Right ventricle myocardium superior (tissue), 1 donor: ENCODE measurements around the gene TFB2M. TPM values are rescaled to one million over a fixed set of nuclear protein-coding genes. Genes with fewer than 3 reads are reported as not detected.
A peak's percentile ranks its signal among the peaks of the same experiment; 100 is the strongest.
"Not testable (repeated sequence)": the region's sequence is repeated elsewhere in the genome, so short reads cannot be mapped to it uniquely, and the experiment has no call there.

Source experiments
- ATAC-seq: fragments of 200-7000 bp; cut with Tn5 transposase; one replicate; pipeline ENCODE4 v1.9.1; 2020; ENCODE audit warnings: mild to moderate bottlenecking; ENCODE audit not compliant: poor library complexity
- DNase-seq: peaks from one replicate; pipeline ENCODE4 v3.0.0-alpha.2; 2020
- intact Hi-C: fragments of 100-400 bp; cut with DNase I; formaldehyde crosslinking; loops from one replicate; pipeline ENCODE4 v1.11.2; 2022
- long read RNA-seq: library from polyadenylated mRNA; unstranded; transcript quantifications from one replicate; pipeline ENCODE4 v2.0.0, GENCODE V29; 2021
- total RNA-seq: library from RNA; stranded (reverse); fragmentation: NEBNext Ultra II Directional; extraction: Animal tissue kit (Norgen Biotek cat#: 25700); gene quantifications from one replicate; pipeline ENCODE4 v1.2.1, GENCODE V29; 2021
- donor health status: DM: no; HTN: yes; CAD: no; lungs with severe emphysema.

TFB2M gene, protein sequence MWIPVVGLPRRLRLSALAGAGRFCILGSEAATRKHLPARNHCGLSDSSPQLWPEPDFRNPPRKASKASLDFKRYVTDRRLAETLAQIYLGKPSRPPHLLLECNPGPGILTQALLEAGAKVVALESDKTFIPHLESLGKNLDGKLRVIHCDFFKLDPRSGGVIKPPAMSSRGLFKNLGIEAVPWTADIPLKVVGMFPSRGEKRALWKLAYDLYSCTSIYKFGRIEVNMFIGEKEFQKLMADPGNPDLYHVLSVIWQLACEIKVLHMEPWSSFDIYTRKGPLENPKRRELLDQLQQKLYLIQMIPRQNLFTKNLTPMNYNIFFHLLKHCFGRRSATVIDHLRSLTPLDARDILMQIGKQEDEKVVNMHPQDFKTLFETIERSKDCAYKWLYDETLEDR
- 18.6 TPM for total RNA-seq
- long read RNA-seq, transcript TFB2M-201 (8 exons, 1,848 nt) = major isoform, 34 of 41 reads
- long read RNA-seq, partial matches to known transcripts = 0 of 41 reads
- long read RNA-seq, other reads (novel, unspliced or antisense) = 7 of 41 reads

DNA sequence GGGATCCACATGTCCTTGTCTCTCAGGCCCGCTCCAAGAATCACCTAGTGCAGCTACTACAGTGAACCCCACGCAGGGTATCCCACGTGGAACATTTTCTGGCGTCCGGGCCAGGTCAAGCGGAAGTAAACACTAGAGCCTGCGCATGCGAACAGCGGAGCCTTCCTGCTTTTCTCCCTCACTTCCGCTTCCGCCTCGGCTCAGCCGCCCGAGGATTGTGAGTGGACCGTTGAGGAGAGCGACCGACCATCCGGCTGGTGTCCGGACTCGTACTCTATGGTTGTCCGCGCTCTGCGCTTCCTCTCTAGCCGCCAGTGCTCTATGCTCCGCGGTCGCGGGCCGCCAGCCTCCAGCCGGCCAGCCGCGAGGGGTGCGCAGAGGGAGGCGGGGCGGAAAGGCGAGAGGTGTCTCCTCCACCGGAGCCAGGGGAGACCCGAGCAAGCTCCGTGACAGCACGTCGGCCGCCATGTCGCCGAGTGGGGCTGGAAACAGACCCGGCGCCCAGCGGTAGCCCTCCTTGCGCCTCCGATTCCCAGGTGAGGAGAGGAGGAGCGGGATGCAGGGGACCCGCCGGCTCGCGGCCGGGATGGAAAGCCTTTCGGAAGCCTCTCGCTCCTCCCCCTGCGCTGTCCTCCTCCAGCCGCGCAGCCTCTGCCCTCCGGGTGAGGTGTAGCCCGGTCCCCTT, at the start of gene TFB2M, which contains the start of gene CNST:
Gene TFB2M, minus strand, starts transcription at position 134 of the 685 bp plus-strand sequence. Its CDS starts 123 bp downstream, at position 11.
Gene CNST, plus strand, starts transcription at position 329 of the 685 bp plus-strand sequence. CDS start 25,107 bp downstream, outside the sequence.
- DNase-seq = peak; percentile 99
- ATAC-seq = peak; percentile 98
- intact Hi-C loops = loop anchor here (5.0 kb wide), 1 partner anchor 131 kb away; no protein-coding TSS in a partner anchor

DNA sequence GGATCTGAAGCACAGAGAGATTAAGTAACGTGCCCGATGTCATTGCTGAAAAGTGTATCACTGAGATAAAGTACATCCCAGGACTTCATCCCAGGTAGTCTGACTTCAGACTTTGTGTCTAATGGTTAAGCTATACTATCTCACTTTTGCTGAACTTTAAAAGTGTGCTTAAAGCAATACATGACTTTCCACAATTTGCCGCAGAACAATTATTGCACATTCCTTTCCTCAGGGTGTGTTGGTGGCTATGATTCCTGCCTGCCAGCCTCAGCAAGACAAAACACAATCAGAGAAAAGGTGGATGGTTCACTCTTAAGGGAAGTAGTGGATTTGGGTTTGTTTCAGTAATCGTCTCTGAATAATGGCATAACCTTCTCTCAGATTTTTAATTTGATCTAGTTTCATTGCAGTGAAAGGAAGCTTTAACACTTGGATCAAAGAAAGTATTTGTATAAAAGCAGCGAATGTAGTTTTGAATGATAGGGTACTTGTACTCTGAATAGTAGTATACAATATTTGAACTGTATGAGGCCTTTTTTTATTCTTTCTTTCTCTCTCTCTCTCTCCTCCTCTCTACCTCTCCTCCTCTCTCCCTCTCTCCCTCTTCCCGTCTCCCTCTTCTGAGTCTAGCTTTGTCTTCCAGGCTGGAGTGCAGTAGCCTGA, 47.2 kb upstream of the TFB2M start:
- no peak for ATAC-seq

DNA sequence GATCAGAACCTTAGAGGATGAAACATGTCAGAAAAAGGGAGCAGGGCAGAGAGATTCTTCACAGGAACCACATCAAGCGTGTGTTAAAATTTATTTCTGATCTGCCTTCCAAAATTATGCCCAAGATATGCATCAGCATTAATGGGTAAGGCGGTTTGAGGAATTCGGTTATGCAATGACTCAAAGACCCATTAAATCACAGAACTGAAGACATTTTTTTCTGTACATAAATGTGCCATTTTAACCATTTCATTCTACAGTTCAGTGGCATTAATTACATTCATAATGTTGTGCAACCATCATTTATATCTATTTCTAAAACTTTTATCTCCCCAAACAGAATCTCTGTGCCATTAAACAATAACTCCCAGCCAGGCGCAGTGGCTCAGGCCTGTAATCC, 43.6 kb upstream of the TFB2M start:
- intact Hi-C loops = no loop called here
- ATAC-seq (no peak), DNase-seq (no peak)

More for the DNA sequence above, 47.2 kb upstream of the TFB2M start:
- intact Hi-C loops = no loop called here
- DNase-seq = no peak

DNA sequence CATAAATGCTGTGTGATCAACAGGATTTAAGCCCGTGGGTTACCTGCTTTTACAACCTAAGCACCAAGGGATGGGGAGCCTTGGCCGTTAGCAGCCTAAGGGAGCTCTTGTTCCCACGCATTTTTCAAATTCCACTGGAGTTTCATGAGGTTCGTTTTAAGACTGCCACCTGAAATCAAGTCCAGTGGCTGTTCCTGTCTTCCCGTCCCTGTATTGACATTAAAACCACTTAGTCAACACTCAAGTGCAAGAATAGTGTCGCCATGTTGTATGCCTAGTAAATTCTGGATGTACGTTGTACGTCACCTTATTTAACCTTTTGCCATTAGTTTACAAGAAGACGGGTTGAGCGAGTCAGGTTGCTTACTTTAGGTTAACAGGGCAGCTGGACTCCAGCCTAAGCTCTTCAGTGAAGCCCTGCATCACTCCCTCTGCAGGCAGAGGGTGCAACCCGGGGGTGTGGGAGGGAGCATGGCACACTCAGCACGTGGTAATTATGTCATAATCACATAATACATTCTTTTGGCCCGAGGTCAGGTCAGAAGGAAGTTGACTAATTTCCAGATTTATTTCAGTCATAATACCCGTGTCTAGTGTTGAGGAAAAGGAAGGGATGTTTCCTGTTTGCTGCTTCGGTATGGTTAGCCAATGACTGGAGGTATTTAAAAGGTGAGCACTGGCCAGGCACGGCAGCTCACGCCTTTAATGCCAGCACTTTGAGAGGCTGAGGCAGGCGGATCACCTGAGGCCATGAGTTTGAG, 42.7 kb upstream of the TFB2M start:
- peak; percentile 72 for DNase-seq
- intact Hi-C loops = no loop called here

DNA sequence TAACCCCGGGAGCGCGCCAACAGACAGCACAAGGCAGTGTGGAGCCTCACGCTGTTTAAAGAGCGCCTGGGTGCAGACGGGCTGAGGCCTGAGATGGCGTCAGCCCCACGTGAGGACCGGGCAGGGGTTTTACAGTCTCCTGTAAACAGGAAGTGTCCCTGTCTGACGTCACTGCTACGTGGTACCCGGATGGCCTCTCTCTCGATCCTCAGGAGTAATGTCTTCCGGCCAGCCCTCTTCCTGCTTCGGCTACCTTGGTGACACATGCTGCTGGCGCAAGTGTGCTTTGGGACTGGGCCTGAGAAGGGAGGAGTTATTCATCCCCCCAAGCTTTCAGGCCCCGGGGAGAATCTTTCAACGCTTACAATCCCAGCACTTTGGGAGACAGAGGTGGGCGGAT, 41.4 kb upstream of the TFB2M start:
- intact Hi-C loops = no loop called here
- DNase-seq (no peak), ATAC-seq (no peak)

More for the DNA sequence above, 42.7 kb upstream of the TFB2M start:
- peak; percentile 90 for ATAC-seq

DNA sequence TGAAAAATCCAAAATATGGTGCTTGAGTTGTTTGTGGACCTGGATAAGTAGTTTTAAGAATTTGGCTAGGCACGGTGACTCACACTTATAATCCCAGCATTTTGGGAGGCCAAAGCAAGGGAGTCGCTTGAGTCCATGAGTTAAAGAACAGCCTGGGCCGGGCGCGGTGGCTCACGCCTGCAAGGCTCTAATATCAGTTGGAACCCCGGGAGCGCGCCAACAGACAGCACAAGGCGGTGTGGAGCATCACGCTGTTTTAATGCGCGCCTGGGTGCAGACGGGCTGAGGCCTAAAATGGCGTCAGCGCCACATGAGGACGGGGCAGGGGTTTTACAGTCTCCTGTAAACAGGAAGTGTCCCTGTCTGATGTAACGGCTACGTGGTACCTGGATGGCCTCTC, 39.2 kb upstream of the TFB2M start:
- DNase-seq, ATAC-seq, intact Hi-C loops: not testable (repeated sequence)

DNA sequence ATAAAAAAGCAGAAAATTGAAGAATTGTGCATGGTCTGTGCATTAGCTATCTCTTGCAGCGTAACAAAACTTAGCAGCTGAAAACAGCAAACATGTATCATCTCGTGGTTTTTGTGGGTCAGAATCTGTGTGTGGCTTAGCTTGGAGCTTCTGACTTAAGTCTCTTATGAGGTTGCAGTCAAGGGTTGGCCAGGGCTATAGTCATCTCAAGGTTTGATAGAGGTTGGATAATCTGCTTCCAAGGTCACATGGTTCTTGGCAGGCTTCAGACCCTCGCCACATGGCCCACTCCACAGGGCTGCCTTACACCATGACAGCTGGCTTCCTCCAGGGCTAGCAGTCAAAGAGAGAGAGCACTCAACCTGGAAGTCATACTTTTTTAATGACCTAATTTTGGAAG, 36.1 kb upstream of the TFB2M start:
- ATAC-seq = no peak
- intact Hi-C loops = no loop called here
- no peak for DNase-seq

DNA sequence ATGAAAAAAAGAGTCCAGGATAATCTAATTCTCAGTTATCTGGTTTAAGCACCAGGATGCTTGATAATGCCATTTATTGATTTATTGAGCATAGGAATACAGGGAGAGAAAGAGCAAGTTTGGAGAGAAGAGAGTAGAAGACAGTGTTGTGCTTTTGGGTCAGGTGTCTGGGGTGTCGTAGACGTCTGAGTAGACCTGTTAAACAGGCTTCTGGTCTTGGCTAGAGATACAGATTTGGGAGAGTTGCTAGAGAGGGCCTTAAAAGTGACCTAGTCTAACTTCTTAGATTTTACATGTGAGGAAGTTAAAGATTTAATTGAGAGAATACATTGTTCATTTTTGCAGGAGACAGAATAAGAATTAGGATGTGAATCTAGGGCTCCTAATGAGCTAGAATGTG, 34.5 kb upstream of the TFB2M start:
- DNase-seq (no peak), ATAC-seq (no peak)
- intact Hi-C loops = no loop called here

DNA sequence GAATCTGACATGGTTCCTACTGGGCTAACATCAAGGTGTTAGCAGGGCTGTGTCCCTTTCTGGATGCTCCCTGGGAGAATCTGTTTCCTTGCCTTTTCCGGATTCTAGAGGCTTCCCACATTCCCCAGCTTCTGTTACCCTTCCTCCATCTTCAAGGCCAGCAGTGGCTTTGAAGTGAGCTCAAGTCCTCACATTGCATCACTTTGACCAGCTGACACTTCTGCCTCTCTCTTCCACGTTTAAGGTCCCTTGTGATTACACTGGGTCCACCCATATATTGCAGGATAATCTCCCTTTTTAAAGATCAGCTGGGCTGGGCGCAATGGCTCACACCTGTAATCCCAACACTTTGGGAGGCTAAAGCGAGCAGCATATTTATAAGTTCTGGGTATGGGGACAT, 33.3 kb upstream of the TFB2M start:
- no peak for ATAC-seq
- no peak for DNase-seq
- intact Hi-C loops = no loop called here

DNA sequence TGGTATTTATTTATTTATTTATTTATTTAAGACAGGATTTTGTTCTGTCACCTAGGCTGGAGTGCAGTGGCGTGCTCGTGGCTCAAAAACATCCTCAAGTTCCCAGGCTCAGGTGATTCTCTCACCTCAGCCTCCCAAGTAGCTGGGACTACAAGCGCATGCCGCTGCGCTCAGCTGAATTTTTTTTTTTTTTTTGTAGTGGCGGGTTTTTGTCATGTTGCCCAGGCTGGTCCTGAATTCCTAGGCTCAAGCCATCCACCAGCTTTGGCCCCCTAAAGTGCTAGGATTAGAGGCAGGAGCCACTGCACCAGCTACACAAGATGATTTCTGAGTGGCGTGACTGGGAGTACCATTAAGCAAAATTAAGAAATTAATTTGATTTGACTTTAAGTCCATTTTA, 31.9 kb upstream of the TFB2M start:
- peak; percentile 5 for ATAC-seq
- intact Hi-C loops = no loop called here
- DNase-seq = no peak

DNA sequence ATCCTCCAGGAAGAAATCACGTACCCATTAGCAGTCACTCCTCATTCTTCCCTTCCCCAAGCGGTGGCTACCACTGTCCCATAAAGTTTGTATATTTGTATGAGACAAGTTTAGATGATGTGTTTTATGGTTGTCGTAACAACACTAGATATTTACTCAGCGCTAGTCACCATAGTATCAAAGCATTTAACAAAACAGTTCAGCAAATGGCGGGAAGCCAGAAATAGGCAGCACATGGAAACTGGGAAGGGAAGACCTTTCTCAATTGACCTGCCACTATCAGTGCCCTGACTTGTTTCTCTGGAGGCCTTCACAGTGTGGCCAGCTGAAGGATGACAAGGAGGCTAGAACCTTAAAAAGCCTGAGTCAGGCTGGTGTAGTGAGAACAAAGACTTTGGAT, 31.3 kb upstream of the TFB2M start:
- DNase-seq (peak; percentile 51), ATAC-seq (peak; percentile 87)
- intact Hi-C loops = no loop called here

DNA sequence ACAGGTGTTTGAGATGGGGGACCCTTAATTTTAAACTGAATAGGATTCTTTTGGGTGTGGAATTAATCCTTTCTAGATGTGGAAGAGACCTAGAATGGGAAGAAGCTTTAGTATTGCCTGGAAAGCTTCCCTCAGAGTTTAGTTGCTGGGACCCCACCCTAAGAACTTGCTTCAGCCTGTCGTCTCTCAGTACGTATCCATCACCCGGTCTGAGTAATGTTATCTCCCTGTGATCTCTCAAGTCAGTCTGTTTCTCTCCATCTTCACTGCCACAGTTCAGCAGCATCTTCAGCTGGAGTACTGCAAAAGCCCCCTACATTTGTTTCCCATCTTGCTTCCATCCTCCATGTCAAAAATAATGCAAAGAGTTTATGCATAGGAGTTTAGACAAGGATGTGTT, 29.1 kb upstream of the TFB2M start:
- DNase-seq (no peak), ATAC-seq (no peak)
- intact Hi-C loops = no loop called here

DNA sequence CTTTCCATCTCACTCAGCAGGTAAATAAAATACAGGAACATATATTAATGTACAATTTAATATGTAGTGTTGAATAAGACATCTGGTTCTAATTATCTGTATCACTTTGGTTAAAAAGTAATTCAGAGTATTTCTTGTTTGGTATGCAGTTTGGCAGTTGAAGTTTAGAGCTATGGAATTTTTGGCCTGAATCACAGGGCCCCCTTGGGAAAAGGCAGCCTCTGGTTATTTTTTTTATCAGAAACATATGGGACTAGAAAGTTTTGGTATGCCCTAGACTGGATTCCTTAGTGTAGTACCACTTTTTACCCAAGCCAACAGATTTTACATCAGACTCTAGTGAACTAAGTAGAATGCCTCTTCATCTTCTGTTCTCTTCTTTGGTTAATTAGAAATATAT, 26.6 kb upstream of the TFB2M start:
- no peak for ATAC-seq
- intact Hi-C loops = no loop called here
- DNase-seq = no peak

DNA sequence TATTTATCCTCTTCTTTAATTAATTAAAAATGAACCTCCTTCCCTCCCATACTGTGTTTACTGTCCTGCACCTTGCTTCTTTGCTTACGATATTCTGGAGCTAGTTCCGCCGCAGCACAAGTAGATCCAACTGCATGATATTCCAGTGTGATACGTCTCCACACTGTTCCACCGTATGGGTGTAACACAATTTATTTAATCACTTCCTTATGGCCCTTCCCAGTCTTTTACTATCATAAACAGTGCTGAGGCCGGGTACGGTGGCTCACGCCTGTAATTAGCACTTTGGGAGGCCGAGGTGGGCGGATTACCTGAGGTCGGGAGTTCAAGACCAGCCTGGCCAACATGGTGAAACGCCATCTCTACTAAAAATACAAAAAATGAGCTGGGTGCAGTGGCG, 25.9 kb upstream of the TFB2M start:
- DNase-seq (no peak), ATAC-seq (no peak)
- intact Hi-C loops = no loop called here

DNA sequence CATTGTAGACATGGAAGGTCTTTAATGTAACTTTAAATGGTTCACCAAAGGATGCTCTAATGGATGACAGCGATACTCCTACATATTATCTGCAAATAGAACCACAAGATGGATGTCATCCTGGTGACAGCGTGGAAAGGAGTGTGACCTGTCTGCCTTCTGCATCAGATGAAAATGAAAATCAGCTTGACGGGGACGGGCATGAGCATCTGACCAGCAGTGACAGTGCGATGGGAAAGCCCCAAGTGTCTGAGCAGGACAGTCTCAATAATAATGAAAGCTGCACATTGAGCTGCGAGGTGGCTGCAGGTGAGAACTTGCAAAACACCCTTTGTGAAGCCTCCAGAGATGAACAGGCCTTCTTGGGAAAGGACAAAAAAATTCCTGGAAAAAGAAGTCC, 25.4 kb upstream of the TFB2M start:
- intact Hi-C loops = no loop called here

DNA sequence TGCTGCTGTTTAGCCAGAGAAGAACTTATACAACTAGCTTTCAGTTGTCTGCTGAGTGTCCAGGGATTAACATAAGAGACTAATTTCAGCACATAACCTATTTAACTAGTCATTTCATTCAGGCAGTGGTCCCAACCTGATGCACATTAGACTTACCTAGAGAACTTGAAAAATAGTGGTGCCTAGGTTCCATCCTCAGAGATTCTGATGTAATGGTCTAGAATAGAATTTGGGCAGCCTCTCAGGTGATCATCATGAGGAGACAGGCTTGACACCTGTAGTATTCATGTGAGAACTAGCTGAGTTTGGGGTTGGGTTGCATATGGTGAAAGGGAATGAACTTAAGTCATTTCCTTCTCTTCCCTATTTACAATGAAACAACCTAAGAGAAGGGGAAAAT, 25.0 kb upstream of the TFB2M start:
- no peak for ATAC-seq
- intact Hi-C loops = no loop called here
- DNase-seq = no peak

More for the DNA sequence above, 25.4 kb upstream of the TFB2M start:
- DNase-seq (no peak), ATAC-seq (no peak)

DNA sequence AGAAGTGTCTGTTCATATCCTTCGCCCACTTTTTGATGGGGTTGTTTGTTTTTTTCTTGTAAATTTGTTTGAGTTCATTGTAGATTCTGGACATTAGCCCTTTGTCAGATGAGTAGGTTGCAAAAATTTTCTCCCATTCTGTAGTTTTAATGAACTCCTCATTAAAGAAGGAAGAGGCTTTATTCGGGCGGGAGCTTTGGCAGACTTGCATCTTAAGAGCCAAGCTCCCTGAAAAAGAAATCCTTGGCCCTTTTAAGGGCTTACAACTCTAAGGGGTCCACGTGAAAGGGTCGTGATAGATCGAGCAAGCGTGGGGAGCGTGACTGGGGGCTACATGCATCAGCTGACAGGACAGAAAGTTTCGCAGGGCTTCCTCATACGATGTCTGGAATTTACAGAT, 23.9 kb upstream of the TFB2M start:
- intact Hi-C loops, DNase-seq, ATAC-seq: not testable (repeated sequence)

DNA sequence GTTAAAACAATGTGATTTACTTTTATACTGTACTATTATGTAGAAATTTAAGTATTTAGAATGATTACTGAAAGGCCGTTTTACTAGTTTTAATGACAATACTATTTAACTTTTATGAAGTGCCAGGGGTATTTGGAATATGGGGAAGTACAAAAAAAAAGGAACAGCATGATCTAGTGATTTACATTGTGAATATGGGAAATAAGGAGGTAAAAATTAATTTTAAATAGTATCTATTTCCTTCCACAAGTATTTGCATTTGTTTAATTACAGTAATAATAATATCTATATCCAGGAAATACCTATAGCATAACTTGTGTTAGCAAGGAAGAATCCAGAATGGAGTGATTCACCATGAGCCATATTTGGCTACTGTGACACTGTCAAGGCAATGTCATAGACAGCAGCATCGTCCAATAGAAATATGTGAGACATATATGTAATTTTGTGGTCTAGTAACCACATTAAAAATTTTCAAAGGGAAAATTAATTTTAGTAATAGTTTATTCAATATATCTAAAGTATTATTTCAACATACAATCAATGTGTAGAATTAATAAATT, 22.2 kb upstream of the TFB2M start:
- no peak for DNase-seq

More for the DNA sequence above, 22.2 kb upstream of the TFB2M start:
- ATAC-seq = no peak
- intact Hi-C loops = no loop called here
